Smooth muscle cell (in vitro differentiated cells): ENCODE data around the gene NCLN. TPM values are rescaled to one million over a fixed set of nuclear protein-coding genes. Genes with fewer than 3 reads are reported as not detected.
A peak's percentile ranks its signal among the peaks of the same experiment; 100 is the strongest.

Experiments
- DNase-seq: peaks from one replicate; lab custom pipeline; 2025; ENCODE audit not compliant: unreplicated experiment; lab: John Stamatoyannopoulos, UW
- H2AFZ ChIP-seq: fragments of 200-600 bp; sonication (generic); 2 replicates; pipeline ENCODE4 v1.6.0; 2016; ENCODE audit warnings: antibody characterized with exemption, low read depth, mild to moderate bottlenecking
- H3F3A ChIP-seq: fragments of 200-600 bp; sonication (generic); 2 replicates; pipeline ENCODE4 v1.6.0; 2017; ENCODE audit warnings: antibody characterized with exemption, low read depth
- H3K27ac ChIP-seq: fragments of 200-600 bp; sonication (generic); 2 replicates; pipeline ENCODE4 v1.5.1; 2016; ENCODE audit warnings: low read depth, mild to moderate bottlenecking
- H3K27me3 ChIP-seq: fragments of 200-600 bp; sonication (generic); 2 replicates; pipeline ENCODE4 v1.6.1; 2016; ENCODE audit warnings: low read depth, mild to moderate bottlenecking
- H3K36me3 ChIP-seq: fragments of 200-600 bp; sonication (generic); 2 replicates; pipeline ENCODE4 v1.5.1; 2016; ENCODE audit warnings: low read depth
- H3K4me1 ChIP-seq: fragments of 200-600 bp; sonication (generic); 2 replicates; pipeline ENCODE4 v1.5.1; 2016; ENCODE audit warnings: low read depth
- H3K4me2 ChIP-seq: fragments of 200-600 bp; sonication (generic); 2 replicates; pipeline ENCODE4 v1.6.0; 2016; ENCODE audit warnings: mild to moderate bottlenecking
- H3K4me3 ChIP-seq: fragments of 200-600 bp; sonication (generic); 2 replicates; pipeline ENCODE4 v1.5.1; 2016; ENCODE audit warnings: mild to moderate bottlenecking
- H3K79me2 ChIP-seq: fragments of 200-600 bp; sonication (generic); 2 replicates; pipeline ENCODE4 v1.6.0; 2016; ENCODE audit warnings: low read depth, mild to moderate bottlenecking
- H3K9ac ChIP-seq: fragments of 200-600 bp; sonication (generic); 2 replicates; pipeline ENCODE4 v1.6.0; 2016; ENCODE audit warnings: low read depth
- H3K9me3 ChIP-seq: fragments of 200-600 bp; sonication (generic); replicated peaks from 2 replicates; pipeline ENCODE4 v1.5.1; 2016; ENCODE audit warnings: low read depth
- H4K20me1 ChIP-seq: fragments of 200-600 bp; sonication (generic); 2 replicates; pipeline ENCODE4 v1.6.0; 2016; ENCODE audit warnings: low read depth
- CTCF ChIP-seq: fragments of 200-600 bp; sonication (generic); IDR thresholded peaks from 2 replicates; pipeline ENCODE4 v1.5.1; 2017; ENCODE audit warnings: borderline replicate concordance, mild to moderate bottlenecking, antibody characterized with exemption; ENCODE audit not compliant: insufficient read depth, poor library complexity, severe bottlenecking
- WGBS: methylation state at CpG from one replicate; pipeline ENCODE4 v1.1.7; 2016; ENCODE audit warnings: low lambda C conversion rate; 5-methylcytosine and 5-hydroxymethylcytosine counted together
- polyA plus RNA-seq: library from polyadenylated mRNA; unstranded; fragments of >200 nt; fragmentation: Nextera tagmentation; extraction: Ambion mirVana; gene quantifications from 2 replicates; pipeline ENCODE4 v1.2.1, GENCODE V29; 2016
- total RNA-seq: library from RNA; depleted of rRNA; stranded (reverse); fragments of >200 nt; gene quantifications from 2 replicates; pipeline ENCODE4 v1.2.3, GENCODE V29; 2014

The NCLN gene
- total and polyA plus RNA-seq, 2 experiments from 2014 or later, result 44.5 to 97.4 TPM

- Histone ChIP-seq H3K27ac (no peak overlapping the region), H3K9me3 (no peaks in the 10 kb centered on the region), H2AFZ (no peak overlapping the region), H3K4me2 (no peak overlapping the region), H3K79me2 (no peaks in the 10 kb centered on the region), H3K36me3 (no peaks in the 10 kb centered on the region), H3K27me3 (no peaks in the 10 kb centered on the region), H4K20me1 (no peaks in the 10 kb centered on the region), H3F3A (no peaks in the 10 kb centered on the region), H3K4me3 (no peak overlapping the region), H3K4me1 (no peaks in the 10 kb centered on the region), H3K9ac (no peak overlapping the region)
- TF ChIP-seq CTCF, result no peak
- 89% methylated on average over 9 of the region's 9 CpGs for WGBS
- no peak for DNase-seq
These were observed 59.3 kb downstream of the NCLN start for GRCh38 chr19:3245050-3245449.

- Histone ChIP-seq H4K20me1 (no peaks in the 10 kb centered on the region), H3F3A (no peaks in the 10 kb centered on the region), H3K4me3 (no peak overlapping the region), H3K4me1 (no peaks in the 10 kb centered on the region), H3K9me3 (no peaks in the 10 kb centered on the region), H3K36me3 (no peaks in the 10 kb centered on the region), H3K27me3 (no peaks in the 10 kb centered on the region), H3K9ac (no peak overlapping the region), H3K4me2 (no peak overlapping the region), H3K79me2 (no peaks in the 10 kb centered on the region), H2AFZ (no peak overlapping the region), H3K27ac (no peak overlapping the region)
- 64% methylated on average over 14 of the region's 14 CpGs for whole genome bisulfite sequencing
- no peak for TF ChIP-seq CTCF
- no peak for DNase-seq
These were observed 63.1 kb downstream of the NCLN start for GRCh38 chr19:3248728-3249326.

- no peak overlapping the region for H3K4me2 ChIP-seq
- H4K20me1 ChIP-seq, result no peaks in the 10 kb centered on the region
- H3K36me3 ChIP-seq, result no peaks in the 10 kb centered on the region
- H3K79me2 ChIP-seq, result no peaks in the 10 kb centered on the region
- H3K27me3 ChIP-seq, result no peaks in the 10 kb centered on the region
- DNase-seq, result no peak
- H3K4me3 ChIP-seq, result no peak overlapping the region
- 83% methylated on average over 7 of the region's 10 CpGs for WGBS
- H3F3A ChIP-seq, result no peaks in the 10 kb centered on the region
- no peak for TF ChIP-seq CTCF
- H3K4me1 ChIP-seq, result no peaks in the 10 kb centered on the region
- H3K27ac ChIP-seq, result no peak overlapping the region
- H3K9me3 ChIP-seq, result no peaks in the 10 kb centered on the region
- H3K9ac ChIP-seq, result no peak overlapping the region
- no peak overlapping the region for H2AFZ ChIP-seq
These were observed 63.7 kb downstream of the NCLN start for GRCh38 chr19:3249408-3249807.

GRCh38 chr19:3250675-3251074 lies 64.9 kb downstream of the NCLN start:
- Histone ChIP-seq H2AFZ (no peak overlapping the region), H3K27ac (no peak overlapping the region), H3K9ac (no peak overlapping the region), H4K20me1 (no peaks in the 10 kb centered on the region), H3K4me3 (no peak overlapping the region), H3K9me3 (no peaks in the 10 kb centered on the region), H3K4me1 (no peaks in the 10 kb centered on the region), H3K4me2 (no peak overlapping the region), H3K36me3 (no peaks in the 10 kb centered on the region), H3K27me3 (no peaks in the 10 kb centered on the region), H3F3A (no peaks in the 10 kb centered on the region), H3K79me2 (no peaks in the 10 kb centered on the region)
- WGBS, result 86% methylated on average over 7 of the region's 7 CpGs
- peak; percentile 28 for TF ChIP-seq CTCF
- no peak for DNase-seq
